Activated CD8-positive, alpha-beta T cell treated with anti-CD3 and anti-CD28 coated beads for 36 hours (primary cell): ENCODE data around the gene LDHB. TPM values are rescaled to one million over a fixed set of nuclear protein-coding genes. Genes with fewer than 3 reads are reported as not detected.

Experiments used
- ATAC-seq: fragments of 200-7000 bp; cut with Tn5 transposase; one replicate; pipeline ENCODE4 v1.10.0; 2021; ENCODE audit warnings: mild to moderate bottlenecking, moderate library complexity
- CTCF ChIA-PET: fragments of 350-600 bp; sonication (Branson Sonifier 250); formaldehyde crosslinking; loops from one replicate; lab custom pipeline; 2021; ENCODE audit warnings: antibody characterized with exemption; lab: Charles Lee
- POLR2A ChIA-PET: fragments of 350-600 bp; sonication (Branson Sonifier 250); formaldehyde crosslinking; loops from one replicate; lab custom pipeline; 2021; ENCODE audit warnings: antibody characterized with exemption; lab: Charles Lee
- DNase-seq: peaks from one replicate; pipeline ENCODE4 v3.0.0-alpha.2; 2020
- H3K27ac Mint-ChIP-seq: one replicate; pipeline ENCODE4 v1.8.0; 2021; ENCODE audit warnings: mild to moderate bottlenecking, mixed read lengths
- H3K27me3 Mint-ChIP-seq: one replicate; pipeline ENCODE4 v1.8.0; 2021; ENCODE audit warnings: mixed read lengths
- H3K36me3 Mint-ChIP-seq: one replicate; pipeline ENCODE4 v1.8.0; 2021; ENCODE audit warnings: low read depth, mixed read lengths
- H3K4me1 Mint-ChIP-seq: one replicate; pipeline ENCODE4 v1.8.0; 2021; ENCODE audit warnings: low read depth, mixed read lengths
- H3K4me3 Mint-ChIP-seq: one replicate; pipeline ENCODE4 v1.8.0; 2021; ENCODE audit warnings: mild to moderate bottlenecking, moderate library complexity, mixed read lengths
- H3K9me3 Mint-ChIP-seq: one replicate; pipeline ENCODE4 v1.8.0; 2021; ENCODE audit warnings: mixed read lengths
- CTCF ChIP-seq: fragments of 200-600 bp; IDR thresholded peaks from one replicate; pipeline ENCODE4 v1.8.0; 2022; ENCODE audit warnings: antibody characterized with exemption, mild to moderate bottlenecking
- intact Hi-C: fragments of 100-400 bp; cut with micrococcal nuclease; formaldehyde crosslinking; loops from one replicate; pipeline ENCODE4 v1.10.0; 2022
- total RNA-seq, 2 experiments: library from RNA; stranded (reverse); gene quantifications; one replicate each; pipeline ENCODE4 v1.2.3, GENCODE V29; 2021

Gene LDHB
- total RNA-seq, 2 experiments from 2014 or later, result 2,161 to 2,384 TPM

GRCh38 chr12:21683115-21683514, 25.5 kb upstream of the LDHB start:
- intact Hi-C loops, result no loop called here
- no peak for TF ChIP-seq CTCF
- peaks cover 2% of the 10 kb centered on the region for H3K9me3 Mint-ChIP-seq
- peaks cover 18% of the 10 kb centered on the region for H3K4me1 Mint-ChIP-seq
- H3K36me3 Mint-ChIP-seq, result no peaks in the 10 kb centered on the region
- no peak overlapping the region for H3K4me3 Mint-ChIP-seq
- ChIA-PET POLR2A (no interaction called here), CTCF (interaction anchor here (1.6 to 1.7 kb wide), 2 partner anchors 15 to 155 kb away, joined by 4 to 7 read pairs; no protein-coding TSS in a partner anchor)
- H3K27ac Mint-ChIP-seq, result no peak overlapping the region
- no peaks in the 10 kb centered on the region for H3K27me3 Mint-ChIP-seq
- no peak for ATAC-seq
- no peak for DNase-seq

- peaks cover 44% of the 10 kb centered on the region for H3K4me1 Mint-ChIP-seq
- ATAC-seq (peak; percentile 45), DNase-seq (no peak)
- POLR2A ChIA-PET, result interaction anchor here (1.0 to 3.3 kb wide), 2 partner anchors 22 to 177 kb away, joined by 6 to 31 read pairs; partner anchors contain the start of gene LDHB
- H3K9me3 Mint-ChIP-seq, result no peaks in the 10 kb centered on the region
- intact Hi-C loops, result loop anchor here (2.0 to 10.0 kb wide), 4 partner anchors 22 to 432 kb away; partner anchors contain the start of gene LDHB
- H3K27me3 Mint-ChIP-seq, result no peaks in the 10 kb centered on the region
- H3K4me3 Mint-ChIP-seq, result peak overlapping the region; percentile 43
- H3K36me3 Mint-ChIP-seq, result no peaks in the 10 kb centered on the region
- H3K27ac Mint-ChIP-seq, result peak overlapping the region; percentile 84
- no peak for TF ChIP-seq CTCF
- CTCF ChIA-PET, result interaction anchor here (0.9 to 3.3 kb wide), 4 partner anchors 9 to 71 kb away, joined by 3 to 12 read pairs (median 5); partner anchors contain the start of gene LDHB
Observed at GRCh38 chr12:21678959-21679358, 21.3 kb upstream of the LDHB start.

GRCh38 chr12:21677622-21678277, 20.1 kb upstream of the LDHB start:
- ATAC-seq (peak; percentile 31), DNase-seq (peak; percentile 25)
- Mint-ChIP-seq H3K27ac (peak overlapping the region; percentile 84), H3K4me1 (peaks cover 44% of the 10 kb centered on the region), H3K27me3 (no peaks in the 10 kb centered on the region), H3K9me3 (no peaks in the 10 kb centered on the region), H3K36me3 (no peaks in the 10 kb centered on the region), H3K4me3 (peak overlapping the region; percentile 21)
- CTCF ChIA-PET, result interaction anchor here (0.7 to 1.8 kb wide), 3 partner anchors 17 to 235 kb away, joined by 3 to 5 read pairs (median 3); partner anchors contain the start of gene LDHB
- POLR2A ChIA-PET, result interaction anchor here (3.3 kb wide), 1 partner anchor 21 kb away, joined by 31 read pairs; the partner anchor contains the start of gene LDHB
- no peak for TF ChIP-seq CTCF
- intact Hi-C loops, result loop anchor here (2.0 to 10.0 kb wide), 4 partner anchors 21 to 430 kb away; partner anchors contain the start of gene LDHB

GRCh38 chr12:21677204-21677603, 19.6 kb upstream of the LDHB start:
- Mint-ChIP-seq H3K4me3 (peak overlapping the region; percentile 21), H3K27me3 (no peaks in the 10 kb centered on the region), H3K27ac (peak overlapping the region; percentile 84), H3K9me3 (no peaks in the 10 kb centered on the region), H3K4me1 (peaks cover 44% of the 10 kb centered on the region), H3K36me3 (no peaks in the 10 kb centered on the region)
- ATAC-seq (no peak), DNase-seq (no peak)
- intact Hi-C loops, result loop anchor here (5.0 to 10.0 kb wide), 2 partner anchors 382 to 430 kb away; no protein-coding TSS in a partner anchor
- CTCF ChIA-PET, result interaction anchor here (1.7 kb wide), 1 partner anchor 16 kb away, joined by 10 read pairs; no protein-coding TSS in a partner anchor
- POLR2A ChIA-PET, result interaction anchor here (3.3 kb wide), 1 partner anchor 20 kb away, joined by 31 read pairs; the partner anchor contains the start of gene LDHB
- no peak for TF ChIP-seq CTCF
